22Rv1 (cell line): ENCODE measurements around the gene ITGA2.

ENCODE experiments used
- CTCF ChIP-seq: fragments of 450-650 bp; IDR thresholded peaks from 2 replicates; pipeline ENCODE4 v1.5.1; 2017; ENCODE audit warnings: mild to moderate bottlenecking
- ZFX ChIP-seq: fragments of 450-650 bp; IDR thresholded peaks from 2 replicates; pipeline ENCODE4 v1.6.1; 2017; ENCODE audit warnings: antibody characterized with exemption, borderline replicate concordance

GRCh38 chr5:53113947-53114346, 124.8 kb downstream of the ITGA2 start:
- TF ChIP-seq CTCF (no peak), ZFX (no peak)
